ENCODE results near the gene LDLRAD3. TPM values are rescaled to one million over a fixed set of nuclear protein-coding genes. Genes with fewer than 3 reads are reported as not detected.
A peak's percentile ranks its signal among the peaks of the same experiment; 100 is the strongest.

The LDLRAD3 gene
- total RNA-seq, 1 donor from 2014 or later, result 35.6 TPM

DNA sequence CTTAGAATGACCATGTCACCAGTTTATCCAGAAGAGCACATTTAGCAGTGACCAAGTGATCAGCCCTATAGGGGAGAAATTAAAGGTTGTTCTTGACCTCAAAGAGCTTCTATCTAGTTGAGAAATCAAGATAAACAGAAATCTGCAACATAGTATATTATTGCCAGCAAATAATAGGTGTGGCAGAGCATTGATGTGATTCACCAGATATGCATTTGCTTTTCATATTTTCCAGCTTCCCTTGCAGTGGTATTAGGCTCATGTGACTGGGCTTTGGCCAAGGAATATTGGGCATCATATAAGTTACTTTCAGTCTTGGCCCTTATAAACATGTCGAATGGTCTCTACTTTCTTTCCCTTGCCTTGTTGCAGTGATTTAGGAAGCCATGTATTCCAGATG, 310.9 kb downstream of the LDLRAD3 start:
- no peaks in the 10 kb centered on the region for H3K36me3 Mint-ChIP-seq
- H3K27ac Mint-ChIP-seq, result no peak overlapping the region
- Histone ChIP-seq H3K4me3 (no peak overlapping the region), H3K4me2 (no peak overlapping the region), H3K79me2 (ENCODE audit: low read depth) (no peaks in the 10 kb centered on the region), H4K20me1 (ENCODE audit: low read depth) (no peaks in the 10 kb centered on the region), H3K9ac (no peak overlapping the region), H3K27ac (no peak overlapping the region), H2AFZ (replicated peaks) (no peak overlapping the region), H3K4me1 (peaks cover 37% of the 10 kb centered on the region), H3K9me3 (ENCODE audit: low read depth) (no peaks in the 10 kb centered on the region), H3K36me3 (peaks cover 5% of the 10 kb centered on the region), H3K27me3 (no peaks in the 10 kb centered on the region), H3F3A (ENCODE audit: low read depth) (peaks cover 11% of the 10 kb centered on the region)
- H3K4me3 Mint-ChIP-seq, result no peak overlapping the region
- H3K27me3 Mint-ChIP-seq (ENCODE audit: insufficient read depth, low read depth), result peaks cover 7% of the 10 kb centered on the region
- peaks cover 51% of the 10 kb centered on the region for H3K4me1 Mint-ChIP-seq
- TF ChIP-seq CTCF (IDR thresholded peaks at IDR 0.05), result no peak
- TF ChIP-seq EZH2 (IDR thresholded peaks at IDR 0.05), result no peak
- TF ChIP-seq EZH2phosphoT487 (IDR thresholded peaks at IDR 0.05), result no peak
- peaks cover 7% of the 10 kb centered on the region for H3K9me3 Mint-ChIP-seq
- DNase-seq (ENCODE audit: low spot score), result no peak

- H3K4me3 Mint-ChIP-seq, result no peak overlapping the region
- Histone ChIP-seq H3K9me3 (ENCODE audit: low read depth) (no peaks in the 10 kb centered on the region), H3K27me3 (no peaks in the 10 kb centered on the region), H3K4me3 (no peak overlapping the region), H3K4me1 (peaks cover 25% of the 10 kb centered on the region), H4K20me1 (ENCODE audit: low read depth) (no peaks in the 10 kb centered on the region), H3K79me2 (ENCODE audit: low read depth) (no peaks in the 10 kb centered on the region), H3K9ac (no peak overlapping the region), H2AFZ (replicated peaks) (no peak overlapping the region), H3F3A (ENCODE audit: low read depth) (no peaks in the 10 kb centered on the region), H3K36me3 (no peaks in the 10 kb centered on the region), H3K4me2 (no peak overlapping the region), H3K27ac (no peak overlapping the region)
- TF ChIP-seq EZH2phosphoT487 (IDR thresholded peaks at IDR 0.05) (no peak), CTCF (IDR thresholded peaks at IDR 0.05) (no peak), EZH2 (IDR thresholded peaks at IDR 0.05) (no peak)
- peaks cover 5% of the 10 kb centered on the region for H3K9me3 Mint-ChIP-seq
- peaks cover 3% of the 10 kb centered on the region for H3K27me3 Mint-ChIP-seq (ENCODE audit: insufficient read depth, low read depth)
- peaks cover 56% of the 10 kb centered on the region for H3K4me1 Mint-ChIP-seq
- DNase-seq (ENCODE audit: low spot score), result no peak
- H3K36me3 Mint-ChIP-seq, result no peaks in the 10 kb centered on the region
- peak overlapping the region; percentile 79 for H3K27ac Mint-ChIP-seq
Measured at GRCh38 chr11:36257351-36257750, 313.5 kb downstream of the LDLRAD3 start.

DNA sequence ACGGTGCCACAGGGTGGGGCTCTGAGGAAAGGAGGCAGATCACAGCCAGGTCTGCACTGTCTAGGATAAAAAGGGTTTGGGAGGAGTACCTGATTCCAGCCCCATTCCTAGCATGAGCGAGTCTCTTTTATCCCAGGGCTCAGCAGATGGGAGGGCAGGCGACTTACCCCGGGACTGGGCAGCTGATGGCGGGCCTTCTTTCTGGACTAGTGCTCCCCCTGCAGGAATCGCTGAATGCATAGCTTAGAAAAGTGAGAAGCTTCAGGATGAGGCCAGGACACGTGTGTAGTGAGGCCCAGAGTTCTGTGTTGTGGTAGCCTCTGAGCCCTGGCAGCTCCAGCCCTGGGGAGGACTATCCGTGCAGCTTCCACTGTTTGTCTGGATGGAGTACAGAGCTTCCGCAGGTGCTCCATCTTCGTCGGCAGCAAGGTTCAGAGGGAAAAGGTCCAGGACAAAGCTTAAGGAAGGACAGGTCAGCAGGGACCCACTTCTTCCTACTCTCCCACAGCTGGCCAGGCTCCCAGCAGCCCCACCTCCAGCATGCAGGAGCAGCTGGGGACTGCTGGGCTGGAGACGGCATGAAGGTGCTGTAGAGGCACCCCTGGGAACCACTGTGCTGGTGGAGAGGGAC, 315.0 kb downstream of the LDLRAD3 start:
- H3K27ac Mint-ChIP-seq, result peak overlapping the region; percentile 40
- peak; percentile 79 for TF ChIP-seq CTCF (IDR thresholded peaks at IDR 0.05)
- TF ChIP-seq EZH2phosphoT487 (IDR thresholded peaks at IDR 0.05), result no peak
- peaks cover 11% of the 10 kb centered on the region for H3K4me1 ChIP-seq
- no peaks in the 10 kb centered on the region for H3K36me3 ChIP-seq
- peak; percentile 84 for DNase-seq (ENCODE audit: low spot score)
- no peaks in the 10 kb centered on the region for H3F3A ChIP-seq (ENCODE audit: low read depth)
- H3K27me3 ChIP-seq, result no peaks in the 10 kb centered on the region
- no peak overlapping the region for H3K27ac ChIP-seq
- H3K4me3 ChIP-seq, result no peak overlapping the region
- no peak overlapping the region for H3K9ac ChIP-seq
- no peaks in the 10 kb centered on the region for H3K36me3 Mint-ChIP-seq
- H3K9me3 ChIP-seq (ENCODE audit: low read depth), result no peaks in the 10 kb centered on the region
- no peaks in the 10 kb centered on the region for H3K79me2 ChIP-seq (ENCODE audit: low read depth)
- H3K4me3 Mint-ChIP-seq, result no peak overlapping the region
- peaks cover 3% of the 10 kb centered on the region for H3K27me3 Mint-ChIP-seq (ENCODE audit: insufficient read depth, low read depth)
- peaks cover 46% of the 10 kb centered on the region for H3K4me1 Mint-ChIP-seq
- no peak overlapping the region for H2AFZ ChIP-seq (replicated peaks)
- peaks cover 5% of the 10 kb centered on the region for H3K9me3 Mint-ChIP-seq
- H3K4me2 ChIP-seq, result no peak overlapping the region
- H4K20me1 ChIP-seq (ENCODE audit: low read depth), result no peaks in the 10 kb centered on the region
